Measurements from ENCODE around the gene FLOT2.

- TF ChIP-seq PKNOX1 (IDR thresholded peaks at IDR 0.05), result no peak
- no peak for TF ChIP-seq FOXK2 (IDR thresholded peaks at IDR 0.05)
- TF ChIP-seq FOXA1 (IDR thresholded peaks at IDR 0.05), result no peak
These were observed 15.9 kb downstream of the FLOT2 start for GRCh38 chr17:28881533-28882056.

Measured in HEK293T (cell line).